ENCODE results near the gene VTN.
"Not testable (repeated sequence)": the region's sequence is repeated elsewhere in the genome, so short reads cannot be mapped to it uniquely, and the experiment has no call there.

- TF ChIP-seq CTCF (IDR thresholded peaks at IDR 0.05 in 8 of 11, conservative IDR thresholded peaks at IDR 0.05 in 3 of 11); POLR2AphosphoS5 (IDR thresholded peaks at IDR 0.05): not testable (repeated sequence)
Measured at GRCh38 chr17:28338769-28339212, 31.3 kb downstream of the VTN start.
